Neural crest cell (in vitro differentiated cells): ENCODE data around the gene FAM240B. TPM values are rescaled to one million over a fixed set of nuclear protein-coding genes. Genes with fewer than 3 reads are reported as not detected.
A peak's percentile ranks its signal among the peaks of the same experiment; 100 is the strongest.

ENCODE experiments used
- DNase-seq: peaks from one replicate; pipeline ENCODE4 v3.0.0; 2021; ENCODE audit warnings: low read depth, mixed read lengths, low spot score
- H3K27ac Mint-ChIP-seq: one replicate; pipeline ENCODE4 v1.8.0; 2021; ENCODE audit warnings: mild to moderate bottlenecking, mixed read lengths; ENCODE audit not compliant: unreplicated experiment
- H3K27me3 Mint-ChIP-seq: 2 replicates; pipeline ENCODE4 v1.8.0; 2021; ENCODE audit warnings: low read depth, mild to moderate bottlenecking, mixed read lengths
- H3K36me3 Mint-ChIP-seq: 2 replicates; pipeline ENCODE4 v1.8.0; 2021; ENCODE audit warnings: low read depth, mild to moderate bottlenecking, mixed read lengths
- H3K4me1 Mint-ChIP-seq: 2 replicates; pipeline ENCODE4 v1.8.0; 2021; ENCODE audit warnings: mixed read lengths
- H3K4me3 Mint-ChIP-seq: one replicate; pipeline ENCODE4 v1.8.0; 2021; ENCODE audit warnings: mild to moderate bottlenecking, mixed read lengths
- H3K9me3 Mint-ChIP-seq: 2 replicates; pipeline ENCODE4 v1.8.0; 2021; ENCODE audit warnings: mixed read lengths
- CTCF ChIP-seq: fragments of 200-600 bp; sonication (generic); conservative IDR thresholded peaks from 2 replicates; pipeline ENCODE4 v1.5.0; 2021; ENCODE audit warnings: antibody characterized with exemption, mild to moderate bottlenecking
- total RNA-seq: library from RNA; stranded (reverse); gene quantifications from 2 replicates; pipeline ENCODE4 v1.2.1, GENCODE V29; 2021

The FAM240B gene
- total RNA-seq, 1 donor from 2014 or later = not detected

- Mint-ChIP-seq H3K27me3 (peaks cover 2% of the 10 kb centered on the region), H3K27ac (no peak overlapping the region)
Observed at GRCh38 chr9:38673399-38674193, 46.3 kb downstream of the FAM240B start.

GRCh38 chr9:38671748-38672147, 48.2 kb downstream of the FAM240B start:
- Mint-ChIP-seq H3K9me3 (no peaks in the 10 kb centered on the region), H3K4me3 (peak overlapping the region; percentile 11), H3K36me3 (no peaks in the 10 kb centered on the region), H3K4me1 (peaks cover 35% of the 10 kb centered on the region), H3K27ac (no peak overlapping the region), H3K27me3 (peaks cover 2% of the 10 kb centered on the region)
- TF ChIP-seq CTCF = no peak
- no peak for DNase-seq

More at GRCh38 chr9:38673399-38674193, 46.3 kb downstream of the FAM240B start:
- no peak for TF ChIP-seq CTCF
- DNase-seq = no peak
- Mint-ChIP-seq H3K4me3 (no peak overlapping the region), H3K9me3 (no peaks in the 10 kb centered on the region), H3K36me3 (no peaks in the 10 kb centered on the region), H3K4me1 (peaks cover 54% of the 10 kb centered on the region)

DNA sequence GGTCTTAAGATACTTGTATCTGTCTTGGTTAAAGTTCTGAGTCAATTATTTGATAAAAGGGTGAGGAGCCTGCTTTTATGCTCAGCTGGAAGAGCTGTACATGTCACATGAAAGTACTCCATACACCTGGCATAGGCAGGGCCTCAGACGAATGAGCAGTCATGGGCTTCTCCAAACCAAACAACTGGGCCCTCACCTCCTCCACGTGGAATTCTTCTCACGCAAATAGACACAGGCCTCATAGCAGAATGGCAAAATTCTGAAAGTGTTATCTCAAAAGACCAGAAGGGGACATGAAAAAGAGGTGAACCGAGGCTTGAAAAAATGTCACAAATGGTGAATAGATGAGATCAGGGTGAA, 48.6 kb downstream of the FAM240B start:
- no peak overlapping the region for H3K27ac Mint-ChIP-seq
- no peak for DNase-seq
- peaks cover 2% of the 10 kb centered on the region for H3K27me3 Mint-ChIP-seq
- TF ChIP-seq CTCF = no peak
- no peaks in the 10 kb centered on the region for H3K36me3 Mint-ChIP-seq
- no peaks in the 10 kb centered on the region for H3K9me3 Mint-ChIP-seq
- H3K4me3 Mint-ChIP-seq = no peak overlapping the region
- peaks cover 35% of the 10 kb centered on the region for H3K4me1 Mint-ChIP-seq

DNA sequence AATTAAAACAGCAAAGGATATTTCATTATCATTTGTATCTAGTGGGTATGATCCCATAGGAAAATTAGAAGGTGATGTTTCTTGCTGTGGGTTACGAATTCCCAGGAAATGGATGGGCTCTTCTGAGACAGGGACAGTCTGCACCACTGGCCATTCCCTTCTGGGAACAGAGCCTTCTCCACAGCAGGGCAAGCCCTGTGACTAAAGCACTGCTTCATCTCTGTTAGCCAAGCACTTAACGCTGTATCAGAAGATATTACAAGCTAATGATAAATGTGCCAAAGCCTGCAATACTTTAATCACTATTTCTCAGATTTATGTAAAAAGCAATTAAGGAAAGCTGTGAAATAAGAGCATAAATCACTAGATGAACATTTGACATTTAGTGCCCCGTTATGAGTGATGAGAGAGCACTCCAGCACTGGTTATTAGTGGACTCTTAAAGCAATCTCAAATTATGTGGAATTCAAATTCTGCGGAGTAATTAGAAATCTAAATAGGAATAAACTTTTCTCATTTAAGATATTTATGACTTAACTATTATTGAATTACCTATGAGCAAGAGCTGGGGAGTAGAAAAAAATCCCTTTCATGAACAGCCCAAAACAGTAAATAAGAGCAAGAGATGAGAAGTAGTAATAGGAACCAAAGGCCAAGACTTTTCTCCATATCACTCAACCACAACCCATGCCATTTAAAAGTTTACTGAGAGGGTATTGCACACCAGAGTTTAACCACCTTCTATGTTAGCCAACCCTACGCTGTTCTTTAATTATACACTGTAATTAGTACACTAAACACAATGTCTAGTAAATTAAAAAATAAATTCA, 49.2 kb downstream of the FAM240B start:
- no peaks in the 10 kb centered on the region for H3K36me3 Mint-ChIP-seq
- TF ChIP-seq CTCF = no peak
- no peaks in the 10 kb centered on the region for H3K9me3 Mint-ChIP-seq
- H3K4me3 Mint-ChIP-seq = no peak overlapping the region
- DNase-seq = no peak
- H3K4me1 Mint-ChIP-seq = peaks cover 29% of the 10 kb centered on the region
- peaks cover 2% of the 10 kb centered on the region for H3K27me3 Mint-ChIP-seq
- no peak overlapping the region for H3K27ac Mint-ChIP-seq

DNA sequence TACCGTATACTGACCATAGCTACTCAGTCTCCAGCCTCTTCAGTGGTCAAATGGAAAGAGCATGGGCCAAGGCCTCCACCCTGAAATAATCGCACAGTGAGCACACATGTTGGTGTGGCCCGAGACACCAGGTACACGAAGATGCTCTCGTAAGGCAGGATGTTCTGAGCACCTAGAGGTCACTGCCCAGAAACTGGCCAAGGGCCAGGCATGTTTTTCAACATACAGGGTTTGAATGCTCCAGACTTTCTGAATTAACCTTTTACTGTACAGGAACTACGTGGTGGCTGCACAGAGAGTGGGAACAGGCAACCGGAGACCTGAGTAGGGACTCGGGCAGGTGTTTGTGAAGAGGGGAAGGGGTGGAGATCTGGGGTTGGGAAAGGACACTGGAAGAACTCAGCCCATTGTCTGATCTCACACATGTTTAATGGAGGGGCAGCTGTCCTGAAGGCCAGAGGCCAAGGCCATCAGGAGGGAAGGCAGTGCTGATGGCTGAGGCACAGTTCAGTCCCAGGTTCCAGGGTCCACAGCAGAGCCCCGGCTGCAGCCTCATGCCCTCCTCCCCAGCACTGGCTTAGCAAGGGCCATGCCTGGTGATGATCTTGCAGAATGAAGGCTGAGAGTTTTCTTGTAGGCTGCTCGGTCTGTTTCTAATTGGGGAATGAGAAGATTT, 51.0 kb downstream of the FAM240B start:
- Mint-ChIP-seq H3K27me3 (peaks cover under 1% of the 10 kb centered on the region), H3K4me1 (peaks cover 20% of the 10 kb centered on the region), H3K4me3 (no peak overlapping the region), H3K27ac (no peak overlapping the region), H3K9me3 (no peaks in the 10 kb centered on the region), H3K36me3 (no peaks in the 10 kb centered on the region)
- no peak for TF ChIP-seq CTCF
- no peak for DNase-seq
